ENCODE measurements around the gene PIEZO1. TPM values are rescaled to one million over a fixed set of nuclear protein-coding genes. Genes with fewer than 3 reads are reported as not detected.
"Not testable (repeated sequence)": the region's sequence is repeated elsewhere in the genome, so short reads cannot be mapped to it uniquely, and the experiment has no call there.

The PIEZO1 gene
- total and polyA plus RNA-seq, 2 experiments from 2014 or later = 30.4 to 70.1 TPM

- TF ChIP-seq ZNF462 (CRISPR knock-in tag; IDR thresholded peaks at IDR 0.05) (no peak), JUNB (IDR thresholded peaks at IDR 0.05; ENCODE audit: unreplicated experiment) (no peak), CTCF (conservative IDR thresholded peaks at IDR 0.05; ENCODE audit: low read depth in 2 of 2) (no peak), EZH2 (IDR thresholded peaks at IDR 0.05; ENCODE audit: low read depth, unreplicated experiment) (no peak), CREB1 (CRISPR knock-in tag; IDR thresholded peaks at IDR 0.05; ENCODE audit: low read depth) (no peak)
- TF ChIP-seq, protein P1, sequence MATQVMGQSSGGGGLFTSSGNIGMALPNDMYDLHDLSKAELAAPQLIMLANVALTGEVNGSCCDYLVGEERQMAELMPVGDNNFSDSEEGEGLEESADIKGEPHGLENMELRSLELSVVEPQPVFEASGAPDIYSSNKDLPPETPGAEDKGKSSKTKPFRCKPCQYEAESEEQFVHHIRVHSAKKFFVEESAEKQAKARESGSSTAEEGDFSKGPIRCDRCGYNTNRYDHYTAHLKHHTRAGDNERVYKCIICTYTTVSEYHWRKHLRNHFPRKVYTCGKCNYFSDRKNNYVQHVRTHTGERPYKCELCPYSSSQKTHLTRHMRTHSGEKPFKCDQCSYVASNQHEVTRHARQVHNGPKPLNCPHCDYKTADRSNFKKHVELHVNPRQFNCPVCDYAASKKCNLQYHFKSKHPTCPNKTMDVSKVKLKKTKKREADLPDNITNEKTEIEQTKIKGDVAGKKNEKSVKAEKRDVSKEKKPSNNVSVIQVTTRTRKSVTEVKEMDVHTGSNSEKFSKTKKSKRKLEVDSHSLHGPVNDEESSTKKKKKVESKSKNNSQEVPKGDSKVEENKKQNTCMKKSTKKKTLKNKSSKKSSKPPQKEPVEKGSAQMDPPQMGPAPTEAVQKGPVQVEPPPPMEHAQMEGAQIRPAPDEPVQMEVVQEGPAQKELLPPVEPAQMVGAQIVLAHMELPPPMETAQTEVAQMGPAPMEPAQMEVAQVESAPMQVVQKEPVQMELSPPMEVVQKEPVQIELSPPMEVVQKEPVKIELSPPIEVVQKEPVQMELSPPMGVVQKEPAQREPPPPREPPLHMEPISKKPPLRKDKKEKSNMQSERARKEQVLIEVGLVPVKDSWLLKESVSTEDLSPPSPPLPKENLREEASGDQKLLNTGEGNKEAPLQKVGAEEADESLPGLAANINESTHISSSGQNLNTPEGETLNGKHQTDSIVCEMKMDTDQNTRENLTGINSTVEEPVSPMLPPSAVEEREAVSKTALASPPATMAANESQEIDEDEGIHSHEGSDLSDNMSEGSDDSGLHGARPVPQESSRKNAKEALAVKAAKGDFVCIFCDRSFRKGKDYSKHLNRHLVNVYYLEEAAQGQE (IDR thresholded peaks at IDR 0.05; ENCODE audit: unreplicated experiment) = no peak
These were observed 115.0 kb downstream of the PIEZO1 start (continued) for GRCh38 chr16:88669980-88670379.

DNA sequence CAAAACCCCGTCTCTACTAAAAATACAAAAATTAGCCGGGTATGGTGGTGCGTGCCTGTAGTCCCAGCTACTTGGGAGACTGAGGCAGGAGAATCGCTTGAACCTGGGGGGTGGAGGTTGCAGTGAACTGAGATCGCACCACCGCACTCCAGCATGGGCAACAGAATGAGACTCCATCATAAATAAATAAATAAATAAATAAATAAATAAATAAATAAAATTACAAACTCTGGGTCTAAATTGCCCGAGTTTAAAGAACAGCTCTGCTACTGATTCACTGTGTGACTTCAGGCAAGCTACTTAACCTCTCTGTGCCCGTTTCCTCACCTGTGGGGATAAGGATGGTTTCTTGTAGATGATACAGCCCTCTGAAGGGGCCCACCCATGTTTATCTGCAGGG is 115.5 kb downstream of the PIEZO1 start:
- not testable (repeated sequence) for H3K4me1 ChIP-seq (ENCODE audit: insufficient read depth); H3K27ac ChIP-seq (ENCODE audit: low read depth); H2AFZ ChIP-seq

More for the DNA sequence above, 115.5 kb downstream of the PIEZO1 start:
- H4K20me1 ChIP-seq (replicated peaks; ENCODE audit: insufficient read depth); H3K27me3 ChIP-seq (ENCODE audit: insufficient read depth); DNase-seq (ENCODE audit: low spot score); ATAC-seq; H3K4me3 ChIP-seq; H3K4me1 Mint-ChIP-seq; H3K9me2 ChIP-seq (ENCODE audit: insufficient read depth); H3K36me3 ChIP-seq (ENCODE audit: insufficient read depth); H3K4me2 ChIP-seq; H3K27ac Mint-ChIP-seq; H3K4me3 Mint-ChIP-seq: not testable (repeated sequence)
- Histone ChIP-seq H3K79me2 (replicated peaks; ENCODE audit: insufficient read depth) (peaks cover 10% of the 10 kb centered on the region), H3F3A (replicated peaks; ENCODE audit: low read depth) (0 out of 2 replicates have a peak, but pooled peaks cover 14% of the 10 kb centered on the region)
- Mint-ChIP-seq H3K36me3 (ENCODE audit: low read depth) (peaks cover 18% of the 10 kb centered on the region), H3K9me3 (peaks cover 14% of the 10 kb centered on the region), H3K27me3 (ENCODE audit: insufficient read depth, low read depth, poor library complexity) (peaks cover 17% of the 10 kb centered on the region)

All from GM23338 (cell line).